Aorta (tissue), 5 donors: ENCODE results near the gene EFCAB12. TPM values are rescaled to one million over a fixed set of nuclear protein-coding genes. Genes with fewer than 3 reads are reported as not detected.

Source experiments
- ATAC-seq: fragments of 200-7000 bp; cut with Tn5 transposase; one replicate; pipeline ENCODE4 v1.9.1; 2022; ENCODE audit warnings: moderate library complexity; ENCODE audit not compliant: low FRiP score
- DNase-seq, 2 donors: peaks; one replicate each; pipeline ENCODE4 v3.0.0-alpha.2; 2020
- H3K27ac ChIP-seq, 2 donors: one replicate each; pipeline ENCODE4 v1.5.1; 2013; ENCODE audit warnings: low read length in 2 of 2, mild to moderate bottlenecking in 2 of 2, moderate library complexity in 2 of 2, control low read depth in 1 of 2, inconsistent platforms in 1 of 2, low read depth in 1 of 2
- H3K27me3 ChIP-seq, 2 donors: one replicate each; pipeline ENCODE4 v1.6.1; 2013; ENCODE audit warnings: control low read depth in 1 of 2, low read length in 1 of 2, mild to moderate bottlenecking in 1 of 2, moderate library complexity in 1 of 2; ENCODE audit not compliant: insufficient read depth in 2 of 2, control insufficient read depth in 1 of 2
- H3K36me3 ChIP-seq, 2 donors: one replicate each; pipeline ENCODE4 v1.6.1; 2013; ENCODE audit warnings: control low read depth in 1 of 2, low read length in 1 of 2, mild to moderate bottlenecking in 1 of 2; ENCODE audit not compliant: insufficient read depth in 2 of 2, control insufficient read depth in 1 of 2
- H3K4me1 ChIP-seq, 2 donors: one replicate each; pipeline ENCODE4 v1.6.1; 2013; ENCODE audit warnings: low read length in 2 of 2, control low read depth in 1 of 2, mild to moderate bottlenecking in 1 of 2, moderate library complexity in 1 of 2; ENCODE audit not compliant: insufficient read depth in 2 of 2, control insufficient read depth in 1 of 2
- H3K4me3 ChIP-seq, 2 donors: one replicate each; pipeline ENCODE4 v1.5.1; 2013; ENCODE audit warnings: low read length in 2 of 2, control low read depth in 1 of 2, mild to moderate bottlenecking in 1 of 2
- H3K9me3 ChIP-seq: one replicate; pipeline ENCODE4 v1.6.1; 2013; ENCODE audit warnings: mild to moderate bottlenecking, low read length; ENCODE audit not compliant: control insufficient read depth
- WGBS, 2 donors: extraction: QIAGEN DNeasy Blood & Tissue Kit; methylation state at CpG; one replicate each; pipeline ENCODE4 v1.1.7; 2013; 5-methylcytosine and 5-hydroxymethylcytosine counted together
- intact Hi-C, 2 donors: fragments of 100-400 bp; cut with DNase I; formaldehyde crosslinking; loops; one replicate each; pipeline versions ENCODE4 v1.14.2 to v1.15.0; 2022
- polyA plus RNA-seq, 2 donors: library from polyadenylated mRNA; stranded (reverse); fragments of 200-250 nt; gene quantifications; one replicate each; pipeline ENCODE4 v1.2.3, GENCODE V29; 2013
- total RNA-seq, 2 donors: library from RNA; stranded (reverse); fragmentation: NEBNext Ultra II Directional; extraction: Animal tissue kit (Norgen Biotek cat#: 25700); gene quantifications; one replicate each; pipeline ENCODE4 v1.2.1, GENCODE V29; 2021
- donor health status: healthy with polysubstance abuse.
- donor health status: Bipolar disorder and iron deficiency.
- donor health status: DM: no; HTN: no; CAD: no.
- donor health status: DM: no; HTN: no; CAD: no.
- donor health status: DM: yes; HTN: yes; CAD: no.

EFCAB12 gene
- total and polyA plus RNA-seq, 4 donors, result 0.10 to 0.36 (median 0.25) TPM; not detected in 1

DNA sequence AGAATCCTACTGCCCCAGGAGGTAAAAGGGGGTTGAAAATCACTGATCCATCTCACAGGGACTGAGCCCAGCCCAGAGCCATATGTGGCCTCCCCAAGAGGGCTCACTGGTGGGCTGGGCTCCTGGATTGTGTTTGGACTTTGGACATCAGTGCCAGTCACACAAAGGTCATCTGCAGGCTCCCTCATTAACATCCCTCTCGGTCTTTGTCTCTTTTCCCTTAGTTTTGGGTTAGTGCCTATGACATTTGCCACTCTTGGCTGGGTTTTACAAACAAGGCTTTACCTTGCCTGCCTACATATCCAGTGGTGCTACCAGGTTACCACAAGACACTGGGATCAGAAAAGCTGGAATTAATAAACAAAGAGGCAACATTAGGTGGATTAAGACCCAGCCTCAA is 39.5 kb upstream of the EFCAB12 start:
- Histone ChIP-seq H3K27ac (no peak overlapping the region), H3K36me3 (peaks cover 0 to 4% of the 10 kb centered on the region in 2 donors), H3K4me3 (no peak overlapping the region), H3K9me3 (no peaks in the 10 kb centered on the region), H3K4me1 (peaks cover 0 to 2% of the 10 kb centered on the region in 2 donors), H3K27me3 (no peaks in the 10 kb centered on the region)
- 78 to 82% methylated on average over 1 of the region's 1 CpG for WGBS, 2 donors
- intact Hi-C loops, result no loop called here
- no peak for DNase-seq
- ATAC-seq, result no peak

DNA sequence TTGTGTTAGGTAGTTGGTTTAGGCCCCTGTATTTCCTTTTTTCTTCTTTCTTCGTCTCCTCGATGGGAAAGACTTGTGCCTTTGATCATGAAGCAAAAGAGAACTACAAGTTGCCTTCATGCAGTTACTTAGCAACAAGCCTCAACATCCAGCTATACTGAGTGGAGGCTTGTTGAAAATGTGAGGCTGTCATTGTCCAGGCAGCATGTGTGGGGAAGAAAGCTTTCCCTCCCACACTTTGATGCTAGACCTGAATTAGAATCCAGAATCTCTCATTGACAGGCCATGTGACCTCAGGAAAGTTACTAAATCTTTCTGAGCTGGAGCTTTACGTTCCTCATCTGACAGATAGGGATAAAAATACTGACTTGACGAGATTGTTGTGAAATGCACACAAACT is 35.3 kb upstream of the EFCAB12 start:
- intact Hi-C loops, result no loop called here
- H3K36me3 ChIP-seq, result peaks cover 3 to 4% of the 10 kb centered on the region in 2 donors
- DNase-seq (no peak), ATAC-seq (no peak)
- no peak overlapping the region for H3K27ac ChIP-seq
- H3K9me3 ChIP-seq, result no peaks in the 10 kb centered on the region
- 76 to 80% methylated on average over 4 of the region's 4 CpGs for WGBS, 2 donors
- no peak overlapping the region for H3K4me3 ChIP-seq
- H3K4me1 ChIP-seq, result no peaks in the 10 kb centered on the region
- no peaks in the 10 kb centered on the region for H3K27me3 ChIP-seq

DNA sequence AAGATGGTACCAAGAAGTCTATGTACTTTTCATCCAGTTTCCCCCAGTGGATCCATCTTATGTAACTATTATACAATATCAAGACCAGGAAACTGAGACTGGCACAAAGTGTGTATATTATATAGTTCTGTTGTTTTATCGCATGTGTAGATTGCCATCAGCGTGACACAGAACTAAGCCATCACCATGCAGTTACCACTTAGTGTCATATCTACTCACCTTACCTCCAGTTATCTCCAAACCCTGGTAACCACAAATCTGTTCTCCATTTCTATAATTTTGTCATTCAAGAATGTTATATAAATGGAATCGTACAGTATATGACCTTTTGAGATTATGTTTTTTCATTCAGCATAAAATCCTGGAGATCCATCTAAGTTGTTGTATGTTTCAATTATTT is 34.7 kb upstream of the EFCAB12 start:
- Histone ChIP-seq H3K4me1 (no peaks in the 10 kb centered on the region), H3K36me3 (peaks cover 3 to 4% of the 10 kb centered on the region in 2 donors), H3K9me3 (no peaks in the 10 kb centered on the region), H3K27me3 (no peaks in the 10 kb centered on the region), H3K27ac (no peak overlapping the region), H3K4me3 (no peak overlapping the region)
- intact Hi-C loops, result no loop called here
- ATAC-seq, result no peak
- 93 to 97% methylated on average over 3 of the region's 3 CpGs for WGBS, 2 donors
- no peak for DNase-seq

DNA sequence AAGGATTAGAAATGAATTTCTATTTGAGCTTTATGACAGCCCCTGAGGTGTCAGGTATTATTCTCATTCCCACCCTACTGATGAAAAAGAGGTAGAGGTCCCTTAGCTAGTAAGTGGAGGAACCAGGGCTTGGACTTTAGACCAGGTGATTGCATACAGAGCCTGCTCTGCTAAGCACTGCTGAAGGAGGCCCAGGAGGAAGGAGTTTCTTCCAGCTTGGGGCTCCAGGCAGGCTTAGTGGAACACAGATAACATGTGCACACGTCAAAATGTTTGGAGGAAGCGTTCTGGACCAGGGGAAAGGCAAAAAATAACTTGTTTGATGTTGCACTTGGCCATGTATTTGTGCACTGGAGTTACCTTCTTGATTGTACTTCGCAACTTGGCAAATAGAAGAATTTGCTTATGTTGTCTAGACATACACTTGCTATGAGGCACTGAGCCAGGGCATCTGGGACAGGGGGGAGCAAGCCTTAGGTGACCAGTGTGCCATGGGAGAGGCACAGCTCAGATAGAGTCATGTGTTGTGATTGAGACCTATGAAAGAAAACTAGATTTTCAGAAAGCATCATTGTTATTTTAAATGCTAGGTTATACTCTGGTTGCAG is 34.0 kb upstream of the EFCAB12 start:
- intact Hi-C loops, result no loop called here
- WGBS, 2 donors, result 28 to 29% methylated on average over 3 of the region's 3 CpGs
- Histone ChIP-seq H3K4me3 (no peak overlapping the region), H3K27ac (no peak overlapping the region), H3K36me3 (peaks cover 3 to 4% of the 10 kb centered on the region in 2 donors), H3K27me3 (no peaks in the 10 kb centered on the region), H3K4me1 (no peaks in the 10 kb centered on the region), H3K9me3 (no peaks in the 10 kb centered on the region)
- ATAC-seq (no peak), DNase-seq (no peak)

DNA sequence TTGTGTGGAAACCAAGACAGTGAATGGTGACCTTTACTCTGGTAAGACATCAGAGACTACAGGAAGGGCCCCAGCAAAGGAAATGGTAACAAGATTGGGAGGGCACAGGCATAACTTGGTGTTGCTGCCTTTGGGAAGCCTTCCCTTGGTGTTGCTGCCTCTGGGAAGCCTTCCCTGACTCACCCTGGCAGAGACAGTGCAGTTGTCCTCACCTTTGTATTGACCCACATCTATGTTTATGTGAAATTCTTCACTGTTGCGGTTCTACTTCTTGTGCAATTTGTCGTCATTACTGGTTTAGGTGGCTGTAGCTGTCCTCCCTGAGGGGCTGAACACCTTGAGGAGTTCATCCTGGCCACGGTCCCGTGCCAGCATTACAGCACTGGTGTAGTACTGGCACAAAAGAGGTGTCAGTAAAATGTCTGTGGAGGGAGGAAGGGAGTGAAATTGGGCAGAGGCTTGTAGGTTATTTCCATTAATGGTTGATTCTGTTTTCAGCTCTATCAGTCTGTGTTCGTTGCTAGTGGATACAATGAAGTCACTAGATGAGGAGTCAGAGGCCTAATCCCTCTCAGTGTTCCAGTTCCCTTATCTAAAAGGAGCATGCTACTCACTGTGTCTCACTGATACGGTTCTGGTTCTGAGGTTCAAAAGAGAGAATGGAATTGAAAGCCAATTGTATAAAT is 33.2 kb upstream of the EFCAB12 start:
- H3K4me3 ChIP-seq, result no peak overlapping the region
- no peaks in the 10 kb centered on the region for H3K27me3 ChIP-seq
- no peaks in the 10 kb centered on the region for H3K9me3 ChIP-seq
- DNase-seq (no peak), ATAC-seq (no peak)
- 80 to 82% methylated on average over 6 of the region's 6 CpGs for WGBS, 2 donors
- intact Hi-C loops, result no loop called here
- peaks cover 3 to 4% of the 10 kb centered on the region in 2 donors for H3K36me3 ChIP-seq
- H3K27ac ChIP-seq, result no peak overlapping the region
- no peaks in the 10 kb centered on the region for H3K4me1 ChIP-seq

DNA sequence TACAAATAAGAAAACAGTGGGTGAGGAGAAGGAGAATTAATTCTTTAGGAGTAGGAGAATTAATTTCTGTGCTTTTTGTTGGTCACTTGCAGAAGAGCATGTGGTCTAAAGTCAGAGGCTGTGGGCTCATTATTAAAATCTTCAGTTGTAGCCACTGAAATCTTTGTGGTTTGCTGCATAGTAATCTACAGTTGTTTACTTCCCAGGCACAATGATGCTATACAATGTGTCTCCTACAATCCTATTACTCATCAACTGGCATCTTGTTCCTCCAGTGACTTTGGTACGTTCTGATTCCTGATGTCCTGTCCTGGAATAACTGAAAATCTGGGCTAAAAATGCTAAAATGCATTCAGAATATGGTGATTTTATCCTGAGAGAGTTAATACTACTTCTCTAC is 32.6 kb upstream of the EFCAB12 start:
- no peak for ATAC-seq
- H3K4me1 ChIP-seq, result no peaks in the 10 kb centered on the region
- H3K9me3 ChIP-seq, result no peaks in the 10 kb centered on the region
- DNase-seq, result no peak
- intact Hi-C loops, result no loop called here
- WGBS, 2 donors, result 91 to 97% methylated on average over 1 of the region's 1 CpG
- H3K36me3 ChIP-seq, result peaks cover 3 to 4% of the 10 kb centered on the region in 2 donors
- H3K27ac ChIP-seq, result no peak overlapping the region
- no peaks in the 10 kb centered on the region for H3K27me3 ChIP-seq
- H3K4me3 ChIP-seq, result no peak overlapping the region

DNA sequence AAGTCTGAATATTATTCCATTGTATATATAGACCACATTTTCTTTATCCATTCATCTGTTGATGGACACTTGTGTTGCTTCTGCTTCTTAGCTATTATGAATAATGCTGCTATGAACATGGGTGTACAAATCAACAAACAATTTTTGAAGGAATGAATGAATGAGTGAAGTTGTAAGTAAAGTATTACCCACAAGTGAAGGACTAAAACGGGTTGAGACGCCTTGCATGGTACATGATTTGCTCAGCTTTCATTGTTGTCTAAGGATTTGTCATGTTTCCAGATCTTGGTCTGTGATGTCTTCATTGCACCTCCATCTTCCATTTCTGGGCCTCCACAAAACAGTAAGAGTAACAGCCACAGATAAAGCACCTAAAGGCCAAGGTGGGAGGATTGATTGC is 32.1 kb upstream of the EFCAB12 start:
- Histone ChIP-seq H3K4me1 (no peaks in the 10 kb centered on the region), H3K9me3 (no peaks in the 10 kb centered on the region), H3K27ac (no peak overlapping the region), H3K36me3 (peaks cover 3 to 4% of the 10 kb centered on the region in 2 donors), H3K27me3 (no peaks in the 10 kb centered on the region), H3K4me3 (no peak overlapping the region)
- WGBS, 2 donors, result 96 to 98% methylated on average over 2 of the region's 2 CpGs
- ATAC-seq (no peak), DNase-seq (no peak)
- intact Hi-C loops, result no loop called here

DNA sequence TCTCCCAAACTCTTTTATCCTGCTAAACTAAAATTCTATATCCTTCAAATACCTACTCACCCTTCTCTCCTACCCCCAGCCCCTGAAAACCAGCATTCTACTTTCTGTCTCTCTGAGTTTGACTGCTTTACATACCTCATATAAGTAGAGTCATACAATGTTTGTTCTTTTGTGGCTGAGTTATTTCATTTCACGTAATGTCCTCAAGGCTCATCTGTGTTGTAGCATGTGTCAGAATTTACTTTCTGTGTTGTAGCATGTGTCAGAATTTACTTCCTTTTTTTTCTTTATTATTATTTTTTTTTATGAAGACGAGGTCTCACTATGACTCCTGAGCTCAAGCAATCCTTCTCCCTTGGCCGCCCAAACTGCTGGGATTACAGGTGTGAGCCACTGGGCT is 31.7 kb upstream of the EFCAB12 start:
- intact Hi-C loops, result no loop called here
- Histone ChIP-seq H3K4me3 (no peak overlapping the region), H3K9me3 (no peaks in the 10 kb centered on the region), H3K27me3 (no peaks in the 10 kb centered on the region), H3K4me1 (no peaks in the 10 kb centered on the region), H3K36me3 (peaks cover 3 to 4% of the 10 kb centered on the region in 2 donors), H3K27ac (no peak overlapping the region)
- ATAC-seq (no peak), DNase-seq (no peak)
- WGBS, 2 donors, result 90 to 95% methylated on average over 3 of the region's 3 CpGs

DNA sequence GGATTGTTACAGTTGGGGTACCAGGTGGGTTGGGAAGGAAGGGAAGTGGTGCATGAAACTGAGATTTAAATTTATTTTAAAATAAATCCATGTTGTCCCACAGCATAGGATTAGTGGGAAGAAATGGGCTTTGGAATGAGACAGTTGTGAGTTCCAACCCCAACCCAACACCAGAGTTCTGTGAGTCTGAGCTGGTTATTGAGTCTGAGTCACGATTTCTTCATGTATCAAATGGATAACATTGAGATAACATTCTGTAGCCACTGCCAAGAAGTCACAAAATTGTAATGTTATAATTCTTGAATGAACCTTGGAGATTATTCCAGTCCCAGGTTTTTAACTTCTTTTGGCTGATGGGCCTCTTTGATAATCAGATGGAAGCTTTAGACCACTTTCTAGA is 25.3 kb upstream of the EFCAB12 start:
- WGBS, 2 donors, result 11 to 17% methylated on average over 1 of the region's 1 CpG
- Histone ChIP-seq H3K36me3 (peaks cover 3 to 7% of the 10 kb centered on the region in 2 donors), H3K27ac (no peak overlapping the region), H3K27me3 (no peaks in the 10 kb centered on the region), H3K4me1 (peaks cover 0 to 2% of the 10 kb centered on the region in 2 donors), H3K4me3 (no peak overlapping the region), H3K9me3 (no peaks in the 10 kb centered on the region)
- ATAC-seq (no peak), DNase-seq (no peak)
- intact Hi-C loops, result no loop called here
